Smooth muscle cell of the brain vasculature (primary cell): ENCODE data around the gene SENP1.
A peak's percentile ranks its signal among the peaks of the same experiment; 100 is the strongest.

Experiments used
- DNase-seq: peaks from one replicate; pipeline ENCODE4 v3.0.0-alpha.2; 2012; ENCODE audit warnings: low read depth, low spot score

The SENP1 gene

DNA sequence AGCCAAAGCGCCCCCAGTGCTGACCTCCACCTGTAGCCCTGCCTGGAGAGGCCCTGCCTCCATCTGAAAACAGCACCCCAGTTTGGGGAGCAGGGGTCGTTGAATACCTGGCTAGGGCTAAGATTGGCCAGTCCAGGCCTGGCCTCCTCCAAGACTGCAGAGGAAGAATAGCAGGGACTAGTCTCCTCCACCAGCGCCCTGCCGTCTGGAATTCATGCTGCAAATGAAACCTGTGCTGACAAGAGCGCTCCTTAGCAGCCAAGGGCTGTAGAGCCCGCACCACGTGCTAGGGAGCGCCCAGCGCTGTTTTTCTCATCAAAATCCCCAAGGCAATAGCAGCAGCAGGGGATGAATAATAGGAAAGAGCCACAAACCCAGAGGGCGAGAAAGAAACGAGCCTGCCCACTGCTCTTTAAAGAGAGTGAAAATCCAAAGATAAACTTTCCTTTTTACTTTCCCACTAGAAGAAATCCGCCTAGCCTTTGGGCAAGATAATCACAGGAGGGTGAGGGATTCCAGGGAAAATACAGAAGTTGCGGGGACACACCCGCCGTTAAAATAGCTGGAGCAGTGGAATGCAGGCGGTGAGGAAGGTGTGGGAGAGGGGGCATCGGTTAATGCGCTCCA is 104.9 kb downstream of the SENP1 start:
- no peak for DNase-seq

DNA sequence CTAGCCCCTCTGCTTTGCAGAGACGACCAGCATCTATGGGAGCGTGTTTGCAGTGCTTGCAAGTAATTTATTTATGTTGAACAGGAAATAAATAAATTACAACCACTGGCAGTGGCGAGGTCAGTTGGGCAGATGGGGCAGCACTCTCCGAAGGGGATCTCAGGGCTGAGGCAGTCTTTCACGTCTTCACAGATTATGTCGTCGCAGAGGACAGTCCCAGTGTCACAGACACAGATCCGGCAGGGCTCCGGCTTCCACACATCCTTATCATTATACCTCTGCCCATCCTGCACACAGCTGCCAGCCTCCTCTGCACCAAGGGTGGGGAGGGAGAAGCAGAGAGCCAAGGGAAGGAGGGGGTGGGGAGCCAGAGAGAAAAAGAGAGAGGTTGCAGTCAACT is 106.1 kb downstream of the SENP1 start:
- no peak for DNase-seq

DNA sequence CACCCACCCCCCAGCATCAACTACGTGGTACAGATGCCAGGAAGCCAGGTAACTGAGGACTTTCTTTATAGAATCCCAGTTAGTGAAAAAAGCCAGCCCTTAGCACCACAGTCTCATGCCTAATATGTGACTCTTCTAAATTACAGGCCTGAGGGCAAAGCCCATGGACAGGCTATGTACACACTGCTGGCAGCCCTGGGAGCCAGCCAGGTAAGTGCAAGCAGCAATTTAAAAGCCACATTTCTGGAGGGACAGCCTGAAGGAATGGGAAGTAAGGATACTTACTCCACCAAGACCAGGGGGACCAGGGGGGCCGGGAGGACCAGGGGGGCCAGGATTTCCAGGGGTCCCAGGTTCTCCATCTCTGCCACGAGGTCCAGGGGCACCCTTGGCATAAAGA is 108.6 kb downstream of the SENP1 start:
- no peak for DNase-seq

DNA sequence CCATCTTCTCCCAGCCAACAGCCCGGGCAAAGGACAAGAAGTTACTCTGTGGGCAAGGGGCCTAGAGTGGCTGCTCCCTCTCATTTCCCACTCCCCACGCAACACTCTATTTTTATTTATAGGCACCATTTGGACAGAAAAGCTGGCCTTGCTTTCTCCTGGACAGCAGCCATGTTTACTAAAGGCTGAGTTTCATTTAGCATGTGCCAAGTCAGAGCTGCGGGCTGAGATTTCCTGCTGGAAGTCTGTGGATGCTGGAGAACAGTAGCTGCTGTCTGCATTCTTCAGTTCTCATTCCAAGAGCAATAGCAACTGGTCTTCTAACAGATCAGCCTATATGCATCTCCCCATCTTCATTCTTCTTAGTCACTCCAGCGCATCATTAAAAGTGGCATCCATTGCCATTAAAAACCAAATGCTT is 109.9 kb downstream of the SENP1 start:
- DNase-seq: peak; percentile 31

DNA sequence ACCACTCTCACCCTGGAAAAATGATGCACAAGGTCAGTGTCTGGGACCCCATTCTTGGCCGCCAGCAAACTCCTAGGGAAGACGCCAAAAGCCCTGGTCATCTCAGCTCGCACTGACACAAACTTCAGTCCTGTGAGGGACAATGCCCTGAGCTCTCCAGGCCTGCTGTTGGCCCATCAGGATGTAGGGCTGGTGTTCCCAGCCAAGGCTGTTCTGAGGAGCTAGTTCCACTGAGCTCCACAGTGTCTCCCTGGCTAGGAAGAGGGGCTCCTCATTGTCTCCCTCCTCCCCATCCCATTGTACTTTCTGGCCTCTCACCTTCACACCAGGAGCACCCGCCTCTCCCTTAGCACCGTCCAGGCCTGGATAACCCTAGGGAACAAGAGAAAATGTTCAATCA is 112.4 kb downstream of the SENP1 start:
- no peak for DNase-seq
